WI38 (cell line): Measurements from ENCODE around the gene LDLRAP1.

Experiments
- H3K4me3 ChIP-seq: 2 replicates; pipeline ENCODE4 v1.5.1; 2011; ENCODE audit warnings: low read depth, mild to moderate bottlenecking, control low read depth, low read length
- CTCF ChIP-seq: IDR thresholded peaks from 2 replicates; pipeline ENCODE4 v1.5.1; 2012; ENCODE audit warnings: low read depth, mild to moderate bottlenecking, control low read depth, low read length

LDLRAP1 gene

GRCh38 chr1:25571522-25571970 is 28.1 kb downstream of the LDLRAP1 start:
- no peak for TF ChIP-seq CTCF
- H3K4me3 ChIP-seq = no peak overlapping the region

GRCh38 chr1:25572107-25572506 is 28.7 kb downstream of the LDLRAP1 start:
- H3K4me3 ChIP-seq = no peak overlapping the region
- TF ChIP-seq CTCF = no peak

GRCh38 chr1:25572708-25573590 is 29.5 kb downstream of the LDLRAP1 start:
- H3K4me3 ChIP-seq = no peak overlapping the region
- peak; percentile 88 for TF ChIP-seq CTCF

- no peak overlapping the region for H3K4me3 ChIP-seq
Observed at GRCh38 chr1:25573591-25573930, 30.2 kb downstream of the LDLRAP1 start.

GRCh38 chr1:25573961-25574360 is 30.6 kb downstream of the LDLRAP1 start:
- H3K4me3 ChIP-seq = no peak overlapping the region
- no peak for TF ChIP-seq CTCF

More at GRCh38 chr1:25573591-25573930, 30.2 kb downstream of the LDLRAP1 start:
- TF ChIP-seq CTCF = no peak

GRCh38 chr1:25575191-25575590 is 31.8 kb downstream of the LDLRAP1 start:
- no peak overlapping the region for H3K4me3 ChIP-seq
- TF ChIP-seq CTCF = no peak

- no peak for TF ChIP-seq CTCF
Observed at GRCh38 chr1:25576459-25577133, 33.2 kb downstream of the LDLRAP1 start.

More at GRCh38 chr1:25576459-25577133, 33.2 kb downstream of the LDLRAP1 start:
- no peak overlapping the region for H3K4me3 ChIP-seq
